GM23338 (cell line): ENCODE measurements around the gene SEMA6B. TPM values are rescaled to one million over a fixed set of nuclear protein-coding genes. Genes with fewer than 3 reads are reported as not detected.

Source experiments
- ATAC-seq: fragments of 200-7000 bp; cut with Tn5 transposase; 3 replicates; pipeline ENCODE4 v1.9.1; 2020
- DNase-seq: peaks from one replicate; pipeline ENCODE4 v3.0.0-alpha.2; 2015; ENCODE audit warnings: low spot score
- H2AFZ ChIP-seq: fragments of 200-600 bp; sonication (generic); 2 replicates; pipeline ENCODE4 v1.8.0; 2016; ENCODE audit warnings: antibody characterized with exemption, mild to moderate bottlenecking, moderate library complexity
- H3F3A ChIP-seq: fragments of 200-600 bp; sonication (generic); replicated peaks from 2 replicates; pipeline ENCODE4 v1.8.0; 2017; ENCODE audit warnings: antibody characterized with exemption, mixed run types, low read depth
- H3K27ac ChIP-seq: fragments of 200-600 bp; sonication (generic); 2 replicates; pipeline ENCODE4 v1.6.1; 2016; ENCODE audit warnings: low read depth
- H3K27me3 ChIP-seq: fragments of 200-600 bp; sonication (generic); 2 replicates; pipeline ENCODE4 v1.8.0; 2016; ENCODE audit warnings: mild to moderate bottlenecking, mixed run types, moderate library complexity; ENCODE audit not compliant: insufficient read depth
- H3K36me3 ChIP-seq: fragments of 200-600 bp; sonication (generic); 2 replicates; pipeline ENCODE4 v1.8.0; 2016; ENCODE audit warnings: mild to moderate bottlenecking; ENCODE audit not compliant: insufficient read depth
- H3K4me1 ChIP-seq: fragments of 200-600 bp; sonication (generic); 2 replicates; pipeline ENCODE4 v1.8.0; 2016; ENCODE audit warnings: mild to moderate bottlenecking, moderate library complexity; ENCODE audit not compliant: insufficient read depth
- H3K4me2 ChIP-seq: fragments of 200-600 bp; sonication (generic); 2 replicates; pipeline ENCODE4 v1.7.1; 2017; ENCODE audit warnings: mixed run types
- H3K4me3 ChIP-seq: fragments of 200-600 bp; sonication (generic); 2 replicates; pipeline ENCODE4 v1.6.1; 2016; ENCODE audit warnings: mixed run types
- H3K79me2 ChIP-seq: fragments of 200-600 bp; sonication (generic); replicated peaks from 2 replicates; pipeline ENCODE4 v1.8.0; 2017; ENCODE audit warnings: mild to moderate bottlenecking; ENCODE audit not compliant: insufficient read depth
- H3K9me2 ChIP-seq: fragments of 200-600 bp; sonication (generic); 2 replicates; pipeline ENCODE4 v1.8.0; 2017; ENCODE audit not compliant: insufficient read depth
- H4K20me1 ChIP-seq: fragments of 200-600 bp; sonication (generic); replicated peaks from 2 replicates; pipeline ENCODE4 v1.8.0; 2017; ENCODE audit warnings: mild to moderate bottlenecking; ENCODE audit not compliant: insufficient read depth
- H3K27ac Mint-ChIP-seq: 2 replicates; pipeline ENCODE4 v1.8.0; 2020; ENCODE audit warnings: inconsistent platforms, mild to moderate bottlenecking, moderate library complexity, mixed read lengths
- H3K27me3 Mint-ChIP-seq: 3 replicates; pipeline ENCODE4 v1.8.0; 2022; ENCODE audit warnings: low read depth, mild to moderate bottlenecking, moderate library complexity, mixed read lengths, inconsistent platforms; ENCODE audit not compliant: insufficient read depth, poor library complexity
- H3K36me3 Mint-ChIP-seq: 3 replicates; pipeline ENCODE4 v1.8.0; 2021; ENCODE audit warnings: low read depth, mild to moderate bottlenecking, inconsistent platforms, moderate library complexity, mixed read lengths
- H3K4me1 Mint-ChIP-seq: 3 replicates; pipeline ENCODE4 v1.8.0; 2020; ENCODE audit warnings: mild to moderate bottlenecking, inconsistent platforms, mixed read lengths
- H3K4me3 Mint-ChIP-seq: 3 replicates; pipeline ENCODE4 v1.8.0; 2021; ENCODE audit warnings: moderate library complexity, mild to moderate bottlenecking, inconsistent platforms, mixed read lengths
- H3K9me3 Mint-ChIP-seq: 3 replicates; pipeline ENCODE4 v1.8.0; 2020; ENCODE audit warnings: moderate library complexity, mild to moderate bottlenecking, inconsistent platforms, mixed read lengths
- CTCF ChIP-seq, 2 experiments: fragments of 200-600 bp in 1 of 2; sonication (generic) in 1 of 2; conservative IDR thresholded peaks; 2 replicates each; pipeline versions ENCODE4 v1.5.1 to v1.6.1; 2016 to 2017; ENCODE audit warnings: antibody characterized with exemption in 2 of 2, low read depth in 2 of 2, mild to moderate bottlenecking in 2 of 2, moderate library complexity in 1 of 2
- POLR2AphosphoS5 ChIP-seq: IDR thresholded peaks from 2 replicates; pipeline ENCODE4 v1.6.1; 2016; ENCODE audit warnings: antibody characterized with exemption, low read depth
- REST ChIP-seq: IDR thresholded peaks from one replicate; pipeline ENCODE4 v1.6.1; 2018; ENCODE audit warnings: antibody characterized with exemption; ENCODE audit not compliant: unreplicated experiment
- STAT1 ChIP-seq: IDR thresholded peaks from one replicate; pipeline ENCODE4 v1.6.1; 2016; ENCODE audit warnings: antibody characterized with exemption; ENCODE audit not compliant: unreplicated experiment
- ZNF331 ChIP-seq: fragments of 250-450 bp; sonication (Bioruptor Pico); IDR thresholded peaks from 2 replicates; pipeline ENCODE4 v1.5.0; 2020; ENCODE audit warnings: low read depth, mild to moderate bottlenecking, moderate library complexity
- polyA plus RNA-seq: library from polyadenylated mRNA; unstranded; fragments of >200 nt; fragmentation: Nextera tagmentation; extraction: Ambion mirVana; gene quantifications from 2 replicates; pipeline ENCODE4 v1.2.1, GENCODE V29; 2016
- total RNA-seq: library from RNA; depleted of rRNA; stranded (reverse); fragments of >200 nt; shearing (Covaris generic); gene quantifications from 2 replicates; pipeline ENCODE4 v1.2.3, GENCODE V29; 2014

SEMA6B gene
- total and polyA plus RNA-seq, 2 experiments from 2014 or later: 5.3 to 42.7 TPM

- TF ChIP-seq CTCF (conservative IDR thresholded peaks at IDR 0.05; ENCODE audit: low read depth in 2 of 2): no peak
Observed at GRCh38 chr19:4571305-4571917, 11.9 kb upstream of the SEMA6B start (continued).

GRCh38 chr19:4570916-4571304 is 11.4 kb upstream of the SEMA6B start:
- Histone ChIP-seq H3K4me2 (no peak overlapping the region), H3F3A (peaks cover 11% of the 10 kb centered on the region; the same call in 1 of the 2 replicates), H2AFZ (no peak overlapping the region), H3K27ac (no peak overlapping the region), H3K4me3 (no peak overlapping the region), H3K36me3 (no peaks in the 10 kb centered on the region), H3K79me2 (peaks cover 6% of the 10 kb centered on the region; the same call in 1 of the 2 replicates), H3K27me3 (no peaks in the 10 kb centered on the region), H3K9me2 (no peaks in the 10 kb centered on the region), H3K4me1 (peaks cover 14% of the 10 kb centered on the region), H4K20me1 (peaks cover 14% of the 10 kb centered on the region)
- Mint-ChIP-seq H3K4me3 (no peak overlapping the region), H3K9me3 (no peaks in the 10 kb centered on the region), H3K4me1 (peaks cover 16% of the 10 kb centered on the region), H3K27ac (no peak overlapping the region), H3K27me3 (peaks cover 8% of the 10 kb centered on the region), H3K36me3 (no peaks in the 10 kb centered on the region)
- TF ChIP-seq STAT1: no peak
- no peak for TF ChIP-seq POLR2AphosphoS5
- ATAC-seq (no peak), DNase-seq (no peak)

GRCh38 chr19:4570402-4570801 is 10.9 kb upstream of the SEMA6B start:
- Mint-ChIP-seq H3K9me3 (no peaks in the 10 kb centered on the region), H3K36me3 (no peaks in the 10 kb centered on the region), H3K4me1 (peaks cover 10% of the 10 kb centered on the region; the same call in 2 of the 3 replicates), H3K27ac (no peak overlapping the region), H3K4me3 (no peak overlapping the region), H3K27me3 (peaks cover 6% of the 10 kb centered on the region)
- H3K4me1 ChIP-seq: peaks cover 9% of the 10 kb centered on the region
- H3K36me3 ChIP-seq: no peaks in the 10 kb centered on the region
- peaks cover 14% of the 10 kb centered on the region for H4K20me1 ChIP-seq
- no peak overlapping the region for H2AFZ ChIP-seq
- H3F3A ChIP-seq: 0 out of 2 replicates have a peak, but pooled peaks cover 6% of the 10 kb centered on the region
- H3K27ac ChIP-seq: no peak overlapping the region
- TF ChIP-seq ZNF331 (CRISPR knock-in tag): no peak
- TF ChIP-seq REST: no peak
- H3K27me3 ChIP-seq: no peaks in the 10 kb centered on the region
- DNase-seq (no peak), ATAC-seq (no peak)
- H3K79me2 ChIP-seq: peaks cover 6% of the 10 kb centered on the region; the same call in 1 of the 2 replicates
- no peak overlapping the region for H3K4me2 ChIP-seq
- no peaks in the 10 kb centered on the region for H3K9me2 ChIP-seq
- no peak overlapping the region for H3K4me3 ChIP-seq
